ENCODE measurements around the gene CFAP210. TPM values are rescaled to one million over a fixed set of nuclear protein-coding genes. Genes with fewer than 3 reads are reported as not detected.
"Not testable (repeated sequence)": the region's sequence is repeated elsewhere in the genome, so short reads cannot be mapped to it uniquely, and the experiment has no call there.

Gene CFAP210
- total RNA-seq, 4 donors from 2014 or later = not detected

GRCh38 chr2:169636440-169637097 is 57.6 kb downstream of the CFAP210 start:
- WGBS, 2 donors = 96% methylated on average over 8 of the region's 8 CpGs
- TF ChIP-seq POLR2A (IDR thresholded peaks at IDR 0.05) (no peak), CTCF (IDR thresholded peaks at IDR 0.05) (no peak)

GRCh38 chr2:169625781-169626180 is 68.4 kb downstream of the CFAP210 start:
- no peak for DNase-seq (ENCODE audit: low spot score in 2 of 2)
- intact Hi-C loops (cut with DNase I; ENCODE audit: low total_unique reads) = no loop called here

More at GRCh38 chr2:169636440-169637097, 57.6 kb downstream of the CFAP210 start:
- no peak overlapping the region for H3K4me3 ChIP-seq (ENCODE audit: low read depth, poor library complexity, severe bottlenecking)
- no peak for DNase-seq (ENCODE audit: low spot score in 2 of 2)
- intact Hi-C loops (cut with DNase I; ENCODE audit: low total_unique reads) = no loop called here

GRCh38 chr2:169623235-169623634 is 71.0 kb downstream of the CFAP210 start:
- WGBS, 2 donors = 90 to 92% methylated on average over 4 of the region's 4 CpGs
- no peak for DNase-seq (ENCODE audit: low spot score in 2 of 2)
- TF ChIP-seq CTCF (IDR thresholded peaks at IDR 0.05) = no peak
- no peak for TF ChIP-seq POLR2A (IDR thresholded peaks at IDR 0.05)

More at GRCh38 chr2:169625781-169626180, 68.4 kb downstream of the CFAP210 start:
- H3K4me3 ChIP-seq (ENCODE audit: low read depth, poor library complexity, severe bottlenecking) = no peak overlapping the region
- WGBS, 2 donors = 94% methylated on average over 3 of the region's 3 CpGs
- TF ChIP-seq POLR2A (IDR thresholded peaks at IDR 0.05) (no peak), CTCF (IDR thresholded peaks at IDR 0.05) (no peak)

GRCh38 chr2:169620509-169620908 is 73.7 kb downstream of the CFAP210 start:
- 76 to 89% methylated on average over 1 of the region's 1 CpG for WGBS, 2 donors
- TF ChIP-seq CTCF (IDR thresholded peaks at IDR 0.05) = no peak
- TF ChIP-seq POLR2A (IDR thresholded peaks at IDR 0.05) = no peak
- intact Hi-C loops (cut with DNase I; ENCODE audit: low total_unique reads) = no loop called here
- DNase-seq (ENCODE audit: low spot score in 2 of 2) = no peak
- H3K4me3 ChIP-seq (ENCODE audit: low read depth, poor library complexity, severe bottlenecking) = no peak overlapping the region

More at GRCh38 chr2:169623235-169623634, 71.0 kb downstream of the CFAP210 start:
- intact Hi-C loops (cut with DNase I; ENCODE audit: low total_unique reads) = no loop called here
- H3K4me3 ChIP-seq (ENCODE audit: low read depth, poor library complexity, severe bottlenecking) = no peak overlapping the region

GRCh38 chr2:169619946-169620345 is 74.3 kb downstream of the CFAP210 start:
- no peak for TF ChIP-seq POLR2A (IDR thresholded peaks at IDR 0.05)
- TF ChIP-seq CTCF (IDR thresholded peaks at IDR 0.05) = no peak
- intact Hi-C loops (cut with DNase I; ENCODE audit: low total_unique reads) = no loop called here
- WGBS, 2 donors = 43 to 54% methylated on average over 3 of the region's 3 CpGs
- DNase-seq (ENCODE audit: low spot score in 2 of 2) = no peak
- H3K4me3 ChIP-seq (ENCODE audit: low read depth, poor library complexity, severe bottlenecking) = no peak overlapping the region

- DNase-seq (ENCODE audit: low spot score in 2 of 2); intact Hi-C loops (cut with DNase I; ENCODE audit: low total_unique reads); H3K4me3 ChIP-seq (ENCODE audit: low read depth, poor library complexity, severe bottlenecking): not testable (repeated sequence)
- WGBS, 2 donors = 72 to 89% methylated on average over 1 of the region's 1 CpG
Observed at GRCh38 chr2:169615982-169616381, 78.2 kb downstream of the CFAP210 start.
